K562 (cell line): ENCODE measurements around the gene NIPAL4. TPM values are rescaled to one million over a fixed set of nuclear protein-coding genes. Genes with fewer than 3 reads are reported as not detected.
A peak's percentile ranks its signal among the peaks of the same experiment; 100 is the strongest.

Source experiments
- ARID3B ChIP-seq: fragments of 250-450 bp; sonication (Bioruptor Pico); IDR thresholded peaks from 2 replicates; pipeline ENCODE4 v1.4.0; 2020; ENCODE audit warnings: borderline replicate concordance
- CTCF ChIP-seq, 3 experiments: IDR thresholded peaks in 2 of 3; conservative IDR thresholded peaks in 1 of 3; 2 replicates each; pipeline ENCODE4 v1.5.1; 2011 to 2012; ENCODE audit warnings: low read length in 3 of 3, mild to moderate bottlenecking in 3 of 3, control low read depth in 2 of 3, improper control_type of control experiment in 1 of 3, inconsistent platforms in 1 of 3, low read depth in 1 of 3, mixed read lengths in 1 of 3, moderate library complexity in 1 of 3; ENCODE audit not compliant: insufficient read depth in 2 of 3
- E2F3 ChIP-seq: fragments of 250-450 bp; sonication (Bioruptor Pico); IDR thresholded peaks from 2 replicates; pipeline ENCODE4 v1.4.0; 2020; ENCODE audit warnings: mild to moderate bottlenecking
- E2F5 ChIP-seq: sonication (generic); formaldehyde crosslinking; IDR thresholded peaks from 2 replicates; pipeline ENCODE4 v1.8.0; 2022; ENCODE audit warnings: mild to moderate bottlenecking, missing genetic modification reagents
- HDAC1 ChIP-seq, 2 experiments: fragments of 450-650 bp; IDR thresholded peaks; 2 replicates each; pipeline ENCODE4 v1.6.1; 2016 to 2017; ENCODE audit warnings: inconsistent platforms in 1 of 2, mild to moderate bottlenecking in 1 of 2, moderate library complexity in 1 of 2
- NFIC ChIP-seq: fragments of 450-650 bp; IDR thresholded peaks from 2 replicates; pipeline ENCODE4 v1.6.1; 2017; ENCODE audit warnings: mild to moderate bottlenecking, inconsistent platforms
- PURB ChIP-seq: sonication (generic); formaldehyde crosslinking; IDR thresholded peaks from 2 replicates; pipeline ENCODE4 v1.9.0; 2021; ENCODE audit warnings: low read depth, mild to moderate bottlenecking, missing genetic modification reagents
- RAD21 ChIP-seq, 2 experiments: fragments of 250-450 bp in 1 of 2; fragments of 450-650 bp in 1 of 2; sonication (Bioruptor Pico) in 1 of 2; formaldehyde crosslinking in 1 of 2; IDR thresholded peaks in 1 of 2; conservative IDR thresholded peaks in 1 of 2; 2 replicates each; pipeline versions ENCODE4 v1.4.0 to v1.8.0; 2020 to 2022; ENCODE audit warnings: mild to moderate bottlenecking in 2 of 2, moderate library complexity in 1 of 2
- SREBF1 ChIP-seq: fragments of 150-350 bp; IDR thresholded peaks from 2 replicates; pipeline ENCODE4 v1.6.1; 2014; ENCODE audit warnings: antibody characterized with exemption, low read depth, low read length, borderline replicate concordance
- TEAD4 ChIP-seq, 2 experiments: sonication (generic) in 1 of 2; formaldehyde crosslinking in 1 of 2; IDR thresholded peaks; 2 replicates each; pipeline versions ENCODE4 v1.6.1 to v1.8.0; 2012 to 2022; ENCODE audit warnings: borderline replicate concordance in 1 of 2, inconsistent platforms in 1 of 2, low read length in 1 of 2, mild to moderate bottlenecking in 1 of 2, missing genetic modification reagents in 1 of 2
- TFAP4 ChIP-seq: sonication (generic); formaldehyde crosslinking; IDR thresholded peaks from 2 replicates; pipeline ENCODE4 v1.8.0; 2022; ENCODE audit warnings: missing genetic modification reagents, mild to moderate bottlenecking, moderate library complexity, borderline replicate concordance
- ZBTB5 ChIP-seq: fragments of 450-650 bp; IDR thresholded peaks from 2 replicates; pipeline ENCODE4 v1.6.1; 2017; ENCODE audit warnings: antibody characterized with exemption
- ZFP30 ChIP-seq: fragments of 250-450 bp; sonication (Bioruptor Pico); IDR thresholded peaks from 2 replicates; pipeline ENCODE4 v1.8.0; 2022; ENCODE audit warnings: moderate library complexity, mild to moderate bottlenecking, inconsistent platforms, borderline replicate concordance
- ZNF778 ChIP-seq: fragments of 450-650 bp; formaldehyde crosslinking; IDR thresholded peaks from 2 replicates; pipeline ENCODE4 v1.4.0; 2020; ENCODE audit warnings: mild to moderate bottlenecking, moderate library complexity
- ZNF830 ChIP-seq: fragments of 250-450 bp; sonication (Bioruptor Pico); IDR thresholded peaks from 2 replicates; pipeline ENCODE4 v1.5.0; 2021; ENCODE audit warnings: mild to moderate bottlenecking
- polyA plus RNA-seq, 8 experiments: library from polyadenylated mRNA; depleted of rRNA in 4 of 8; stranded (reverse) in 5 of 8; unstranded in 3 of 8; fragments of >200 nt; fragmentation: Nextera tagmentation in 2 of 8; fragmentation: Illumina TruSeq in 1 of 8; extraction: Ambion mirVana in 2 of 8; extraction: Trizol in 1 of 8; gene quantifications; 2 replicates each; pipeline versions ENCODE4 v1.2.1 to v1.2.3, GENCODE V29; 2011 to 2014; ENCODE audit warnings: inconsistent platforms in 1 of 8, missing spikeins in 1 of 8
- total RNA-seq, 7 experiments: library from RNA; depleted of rRNA in 6 of 7; stranded (reverse); fragments of >200 nt in 6 of 7; fragmentation: Illumina TruSeq in 2 of 7; extraction: Trizol in 2 of 7; gene quantifications; 2 replicates each; pipeline versions ENCODE4 v1.2.1 to v1.2.3, GENCODE V29; 2011 to 2021; ENCODE audit warnings: low replicate concordance in 1 of 7

The NIPAL4 gene
- total and polyA plus RNA-seq, 9 of the 15 experiments (the other 6 are each of a cell fraction or from before 2014, with no cell fraction given): not detected

GRCh38 chr5:157471709-157472108 lies 11.7 kb downstream of the NIPAL4 start (continued):
- TF ChIP-seq ZBTB5 (no peak), E2F5 (CRISPR knock-in tag) (no peak), ZNF830 (CRISPR knock-in tag) (no peak), ZFP30 (CRISPR knock-in tag) (no peak), ARID3B (CRISPR knock-in tag) (no peak), RAD21 (CRISPR knock-in tag; conservative IDR thresholded peaks at IDR 0.05 in 1 of 2, IDR thresholded peaks at IDR 0.05 in 1 of 2) (peak; percentile 29 to 62; a peak in 3 of 4 replicates), HDAC1 (IDR thresholded peaks at IDR 0.05) (no peak), TFAP4 (CRISPR knock-in tag) (no peak), ZNF778 (CRISPR knock-in tag) (no peak), E2F3 (no peak), NFIC (no peak), PURB (CRISPR knock-in tag) (no peak), TEAD4 (IDR thresholded peaks at IDR 0.05; ENCODE audit: low read length) (no peak), TEAD4 (CRISPR knock-in tag; IDR thresholded peaks at IDR 0.05; ENCODE audit: borderline replicate concordance) (no peak), SREBF1 (no peak), CTCF (IDR thresholded peaks at IDR 0.05 in 2 of 3, conservative IDR thresholded peaks at IDR 0.05 in 1 of 3; ENCODE audit: insufficient read depth in 2 of 3, low read depth in 1 of 3, low read length in 3 of 3) (peak; percentile 58 to 70 (median 61))
